CD4-positive, alpha-beta T cell treated with Interleukin-17A for 4 hours (primary cell): ENCODE results near the gene KLK13.

Experiments used
- DNase-seq: peaks from one replicate; pipeline ENCODE4 v3.0.0-alpha.2; 2020; ENCODE audit warnings: mixed read lengths

The KLK13 gene

GRCh38 chr19:51064534-51065220, at the start of gene KLK13:
Gene KLK13 (minus strand): TSS chr19:51065092. CDS start chr19:51065067, 25 bp downstream.
- DNase-seq, result no peak

- DNase-seq, result no peak
Measured at GRCh38 chr19:51114087-51114729, 49.3 kb upstream of the KLK13 start.

- no peak for DNase-seq
Measured at GRCh38 chr19:51111606-51112005, 46.7 kb upstream of the KLK13 start.

- DNase-seq, result no peak
Measured at GRCh38 chr19:51110666-51110971, 45.7 kb upstream of the KLK13 start.

- no peak for DNase-seq
Measured at GRCh38 chr19:51108805-51109146, 43.9 kb upstream of the KLK13 start.

GRCh38 chr19:51108066-51108804, 43.3 kb upstream of the KLK13 start, which contains the start of gene CTU1:
Gene CTU1 (minus strand): TSS chr19:51108409. CDS start chr19:51104569, 3,840 bp downstream.
- DNase-seq, result peak; percentile 97

GRCh38 chr19:51107406-51108065, 42.6 kb upstream of the KLK13 start:
- no peak for DNase-seq

- DNase-seq, result no peak
Measured at GRCh38 chr19:51103926-51104341, 39.0 kb upstream of the KLK13 start.

GRCh38 chr19:51102991-51103390, 38.1 kb upstream of the KLK13 start:
- DNase-seq, result no peak

- no peak for DNase-seq
Measured at GRCh38 chr19:51101171-51101865, 36.4 kb upstream of the KLK13 start.

GRCh38 chr19:51100601-51101000, 35.7 kb upstream of the KLK13 start:
- DNase-seq, result no peak

GRCh38 chr19:51099047-51099382, 34.1 kb upstream of the KLK13 start:
- no peak for DNase-seq

GRCh38 chr19:51098365-51099046, 33.6 kb upstream of the KLK13 start:
- peak; percentile 53 for DNase-seq

- no peak for DNase-seq
Measured at GRCh38 chr19:51097796-51098195, 32.9 kb upstream of the KLK13 start.

- DNase-seq, result peak; percentile 82
Measured at GRCh38 chr19:51097166-51097738, 32.4 kb upstream of the KLK13 start.

GRCh38 chr19:51096473-51097165, 31.7 kb upstream of the KLK13 start:
- DNase-seq, result no peak

- DNase-seq, result peak; percentile 47
Measured at GRCh38 chr19:51094696-51095279, 29.9 kb upstream of the KLK13 start.

GRCh38 chr19:51093510-51094345, 28.8 kb upstream of the KLK13 start:
- no peak for DNase-seq

- DNase-seq, result no peak
Measured at GRCh38 chr19:51093101-51093500, 28.2 kb upstream of the KLK13 start.
